ENCODE measurements around the gene KCNJ16. TPM values are rescaled to one million over a fixed set of nuclear protein-coding genes. Genes with fewer than 3 reads are reported as not detected.

The KCNJ16 gene
- total RNA-seq, 1 donor = not detected

DNA sequence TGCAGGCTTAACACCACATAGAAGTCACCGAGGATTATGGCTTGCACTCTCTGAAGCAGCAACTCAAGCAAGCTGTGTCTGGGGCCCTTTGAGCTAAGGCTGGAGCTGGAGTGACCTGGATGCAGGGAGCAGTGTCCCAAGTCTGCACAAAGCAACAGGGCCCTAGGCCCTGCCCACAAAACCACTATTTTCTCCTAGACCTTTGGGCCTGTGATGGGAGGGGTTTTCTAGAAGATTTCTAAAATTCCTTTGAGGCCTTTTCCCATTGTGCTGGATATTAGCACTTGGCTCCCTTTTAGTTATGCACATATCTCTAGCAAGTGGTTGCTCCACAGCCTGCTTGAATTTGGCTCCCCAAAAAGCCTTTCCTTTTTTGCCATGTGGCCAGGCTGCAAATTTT, 44.5 kb downstream of the KCNJ16 start:
- TF ChIP-seq, protein P1, sequence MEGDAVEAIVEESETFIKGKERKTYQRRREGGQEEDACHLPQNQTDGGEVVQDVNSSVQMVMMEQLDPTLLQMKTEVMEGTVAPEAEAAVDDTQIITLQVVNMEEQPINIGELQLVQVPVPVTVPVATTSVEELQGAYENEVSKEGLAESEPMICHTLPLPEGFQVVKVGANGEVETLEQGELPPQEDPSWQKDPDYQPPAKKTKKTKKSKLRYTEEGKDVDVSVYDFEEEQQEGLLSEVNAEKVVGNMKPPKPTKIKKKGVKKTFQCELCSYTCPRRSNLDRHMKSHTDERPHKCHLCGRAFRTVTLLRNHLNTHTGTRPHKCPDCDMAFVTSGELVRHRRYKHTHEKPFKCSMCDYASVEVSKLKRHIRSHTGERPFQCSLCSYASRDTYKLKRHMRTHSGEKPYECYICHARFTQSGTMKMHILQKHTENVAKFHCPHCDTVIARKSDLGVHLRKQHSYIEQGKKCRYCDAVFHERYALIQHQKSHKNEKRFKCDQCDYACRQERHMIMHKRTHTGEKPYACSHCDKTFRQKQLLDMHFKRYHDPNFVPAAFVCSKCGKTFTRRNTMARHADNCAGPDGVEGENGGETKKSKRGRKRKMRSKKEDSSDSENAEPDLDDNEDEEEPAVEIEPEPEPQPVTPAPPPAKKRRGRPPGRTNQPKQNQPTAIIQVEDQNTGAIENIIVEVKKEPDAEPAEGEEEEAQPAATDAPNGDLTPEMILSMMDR (IDR thresholded peaks at IDR 0.05; ENCODE audit: insufficient read depth, low read depth, low read length) = no peak
- DNase-seq (ENCODE audit: low read depth) = no peak
- H3K4me3 ChIP-seq (ENCODE audit: low read depth, low read length) = no peak overlapping the region

DNA sequence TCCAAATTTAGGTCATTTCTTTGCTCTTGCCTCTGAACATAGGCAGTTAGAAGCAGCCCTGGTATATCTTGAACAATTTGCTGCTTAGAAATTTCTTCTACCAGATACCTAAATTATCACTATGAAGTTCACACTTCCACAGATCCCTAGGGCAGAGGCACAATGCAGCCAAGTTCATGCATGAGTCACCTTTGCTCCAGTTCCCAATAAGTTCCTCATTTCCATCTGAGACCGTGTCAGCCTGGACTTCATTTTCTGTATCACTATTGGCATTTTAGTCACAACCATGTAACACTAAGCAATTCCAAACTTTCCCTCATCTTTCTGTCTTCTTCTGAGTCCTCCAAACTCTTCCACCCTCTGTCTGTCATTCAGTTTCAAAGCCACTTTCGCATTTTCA, 45.0 kb downstream of the KCNJ16 start:
- no peak overlapping the region for H3K4me3 ChIP-seq (ENCODE audit: low read depth, low read length)
- DNase-seq (ENCODE audit: low read depth) = no peak
- TF ChIP-seq, protein P1 (IDR thresholded peaks at IDR 0.05; ENCODE audit: insufficient read depth, low read depth, low read length) = no peak

DNA sequence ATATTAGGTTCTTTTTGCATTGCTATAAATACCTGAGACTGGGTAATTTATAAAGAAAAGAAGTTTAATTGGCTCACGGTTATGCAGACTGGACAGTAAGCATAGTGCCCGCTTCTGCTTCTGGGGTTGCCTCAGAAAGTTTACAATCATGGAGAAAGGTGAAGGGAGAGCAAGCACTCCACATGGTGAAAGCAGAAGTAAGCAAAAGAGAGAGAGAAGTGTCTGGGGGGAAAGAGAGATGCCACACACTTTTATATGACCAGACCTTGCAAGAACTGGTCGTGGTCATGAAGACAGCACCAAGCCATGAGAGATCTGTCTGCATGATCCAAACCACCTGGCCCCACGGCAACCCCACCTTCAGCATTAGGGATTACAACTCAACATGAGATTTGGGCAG, 45.4 kb downstream of the KCNJ16 start:
- no peak for DNase-seq (ENCODE audit: low read depth)
- no peak overlapping the region for H3K4me3 ChIP-seq (ENCODE audit: low read depth, low read length)
- TF ChIP-seq, protein P1 (IDR thresholded peaks at IDR 0.05; ENCODE audit: insufficient read depth, low read depth, low read length) = no peak

DNA sequence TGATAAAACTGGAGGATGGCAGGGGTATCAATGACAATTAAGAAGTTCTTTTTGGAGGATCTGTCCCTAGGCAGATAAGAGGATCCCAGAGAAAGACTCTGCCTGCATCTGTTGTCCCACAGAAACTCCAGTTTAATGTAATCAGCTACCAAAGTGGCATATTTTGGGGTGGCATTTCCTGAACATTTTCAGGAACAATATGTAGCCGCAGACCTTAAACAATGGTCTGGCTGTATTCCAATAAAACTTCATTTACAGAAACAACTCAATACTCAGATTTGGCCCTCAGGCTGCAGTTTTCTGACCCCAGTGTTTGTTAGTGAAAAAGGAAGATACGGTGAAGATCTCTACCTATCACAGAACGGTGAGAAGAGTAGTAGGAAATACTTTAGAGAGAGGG, 46.1 kb downstream of the KCNJ16 start:
- no peak overlapping the region for H3K4me3 ChIP-seq (ENCODE audit: low read depth, low read length)
- DNase-seq (ENCODE audit: low read depth) = no peak
- TF ChIP-seq, protein P1 (IDR thresholded peaks at IDR 0.05; ENCODE audit: insufficient read depth, low read depth, low read length) = no peak

DNA sequence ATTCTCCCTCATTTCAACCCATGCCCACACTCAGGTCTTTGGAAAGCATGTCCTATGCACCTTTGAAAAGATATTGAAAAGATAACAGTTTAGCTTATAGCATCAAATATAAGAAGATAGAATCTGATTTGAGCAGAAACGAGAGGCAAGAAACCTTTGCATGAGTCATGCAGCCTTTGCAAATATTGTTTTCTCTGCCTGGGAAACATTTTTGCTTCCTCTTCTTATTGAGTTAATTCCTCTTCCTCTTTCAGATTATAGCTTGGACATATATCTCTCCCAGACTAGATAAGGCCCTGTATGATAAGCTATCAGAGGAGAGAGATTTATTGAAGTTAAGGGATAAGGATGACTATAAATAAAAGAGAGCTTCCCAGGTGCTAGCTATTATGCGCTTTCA, 48.2 kb downstream of the KCNJ16 start:
- TF ChIP-seq, protein P1 (IDR thresholded peaks at IDR 0.05; ENCODE audit: insufficient read depth, low read depth, low read length) = no peak
- DNase-seq (ENCODE audit: low read depth) = no peak

DNA sequence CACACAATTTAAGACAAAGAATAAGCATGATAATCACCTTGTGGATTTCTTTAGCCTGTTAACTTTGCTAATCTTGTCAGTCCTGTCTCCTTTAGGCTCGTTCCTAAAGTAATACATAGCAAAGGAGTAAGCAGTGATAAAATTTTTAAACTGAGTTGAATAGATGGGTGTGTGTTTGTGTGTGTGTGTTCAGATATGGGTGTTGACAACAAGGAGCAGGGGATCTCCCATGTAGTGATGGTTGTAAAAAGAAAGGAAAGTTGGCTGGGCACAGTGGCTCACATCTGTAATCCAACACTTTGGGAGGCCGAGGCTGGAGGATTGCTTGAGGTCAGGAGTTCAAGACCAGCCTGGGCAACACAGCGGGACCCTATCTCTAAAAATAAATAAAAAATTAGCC, 49.7 kb downstream of the KCNJ16 start:
- H3K4me3 ChIP-seq (ENCODE audit: low read depth, low read length) = no peak overlapping the region
- no peak for DNase-seq (ENCODE audit: low read depth)
- TF ChIP-seq, protein P1 (IDR thresholded peaks at IDR 0.05; ENCODE audit: insufficient read depth, low read depth, low read length) = no peak

More for the DNA sequence above, 48.2 kb downstream of the KCNJ16 start:
- no peak overlapping the region for H3K4me3 ChIP-seq (ENCODE audit: low read depth, low read length)

DNA sequence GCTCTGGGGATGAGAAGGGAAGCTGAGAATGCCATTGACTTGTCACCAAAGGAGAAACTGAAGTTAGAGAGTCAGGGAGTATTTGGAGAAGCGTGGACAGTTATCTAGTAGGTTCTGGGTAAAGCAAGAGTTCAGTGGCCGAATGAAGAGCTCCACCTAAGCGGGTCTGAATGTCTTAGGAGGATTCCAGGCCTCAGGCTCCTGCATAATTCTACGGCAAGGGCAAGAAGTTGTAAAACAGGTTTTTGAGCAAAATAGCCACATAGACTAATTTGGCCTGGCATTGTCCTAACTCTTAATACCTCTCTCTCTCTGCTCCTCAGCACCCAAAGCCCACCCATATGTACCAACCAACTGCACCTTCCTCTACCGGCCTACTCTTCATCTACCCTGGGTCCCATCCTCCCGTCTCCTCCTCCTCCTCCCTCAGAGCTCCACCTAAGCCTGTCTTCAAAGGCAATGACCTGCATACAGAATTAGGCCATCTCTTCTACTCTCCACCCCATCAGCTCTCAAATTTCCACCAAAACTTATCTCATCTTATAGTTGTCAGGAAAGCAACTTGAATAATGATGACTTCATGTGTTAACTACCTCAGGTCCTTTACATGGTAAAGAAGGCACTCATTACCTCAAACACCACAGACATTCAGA, 52.3 kb downstream of the KCNJ16 start:
- no peak for DNase-seq (ENCODE audit: low read depth)
- TF ChIP-seq, protein P1 (IDR thresholded peaks at IDR 0.05; ENCODE audit: insufficient read depth, low read depth, low read length) = no peak

More for the DNA sequence above, 52.3 kb downstream of the KCNJ16 start:
- no peak overlapping the region for H3K4me3 ChIP-seq (ENCODE audit: low read depth, low read length)
